COLO829 (cell line): Measurements from ENCODE around the gene C10orf143.
A peak's percentile ranks its signal among the peaks of the same experiment; 100 is the strongest.

ENCODE experiments used
- DNase-seq: peaks from one replicate; pipeline ENCODE4 v3.0.0; 2012; ENCODE audit warnings: low spot score

Gene C10orf143

GRCh38 chr10:130052193-130052592 lies 58.4 kb downstream of the C10orf143 start:
- DNase-seq: no peak

- DNase-seq: no peak
Observed at GRCh38 chr10:130050721-130051120, 59.9 kb downstream of the C10orf143 start.

DNA sequence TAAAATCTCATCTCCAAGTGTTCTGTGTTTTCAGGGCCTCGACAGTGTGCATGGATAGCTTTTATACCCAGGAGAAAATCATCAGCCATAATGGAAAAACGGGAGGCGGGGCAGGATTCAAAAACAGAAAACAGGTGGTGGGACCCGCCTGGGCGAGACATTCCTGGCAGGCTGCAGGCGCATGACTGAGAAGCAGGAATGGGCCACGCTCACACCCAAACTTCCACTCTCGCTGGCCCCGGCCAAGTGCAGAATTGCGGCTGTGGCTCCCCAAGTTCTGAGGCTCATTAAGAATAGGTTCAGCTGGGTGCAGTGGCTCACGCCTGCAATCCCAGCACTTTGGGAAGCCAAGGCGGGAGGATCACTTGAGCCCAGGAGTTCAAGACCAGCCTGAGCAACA lies 60.6 kb downstream of the C10orf143 start:
- no peak for DNase-seq

DNA sequence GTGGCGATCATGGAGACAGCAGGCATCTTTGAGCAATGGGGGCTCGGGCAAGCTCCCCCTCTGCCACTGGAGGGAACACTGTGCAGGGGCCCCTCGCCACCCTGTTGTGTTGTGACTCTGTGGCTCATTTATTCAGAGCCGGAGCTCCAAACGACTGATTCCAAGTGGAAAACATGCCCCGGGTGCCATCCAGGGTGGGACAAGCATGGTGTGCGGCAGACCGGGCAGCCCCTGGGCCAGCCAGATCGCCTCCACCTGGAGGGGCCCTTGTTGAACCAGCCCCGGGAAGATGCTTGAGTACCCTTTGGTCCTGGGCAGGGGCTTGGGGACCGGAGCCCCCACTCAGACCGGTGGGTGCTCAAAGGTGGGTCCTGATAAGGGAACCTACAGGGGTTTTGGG lies 61.4 kb downstream of the C10orf143 start:
- no peak for DNase-seq

DNA sequence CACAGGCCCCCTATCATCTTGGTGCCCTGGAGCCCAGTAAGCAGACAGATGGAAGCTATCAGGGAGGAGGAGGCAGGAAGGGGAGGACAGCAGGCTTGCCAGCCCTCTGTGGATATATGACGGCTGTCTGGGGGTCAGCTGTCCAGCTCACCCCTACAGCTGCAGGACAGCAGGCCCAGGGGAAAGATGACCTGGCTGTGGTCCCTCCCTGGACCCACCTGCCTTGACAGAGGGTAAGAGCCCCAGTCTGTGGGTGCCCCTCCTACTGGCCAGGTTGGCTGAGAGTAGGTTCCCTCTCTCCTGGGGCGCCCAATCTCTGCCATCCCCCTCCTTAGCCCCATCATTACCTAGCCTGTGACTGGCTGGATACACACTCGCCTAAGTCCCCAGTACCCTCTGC lies 62.5 kb downstream of the C10orf143 start:
- no peak for DNase-seq

DNA sequence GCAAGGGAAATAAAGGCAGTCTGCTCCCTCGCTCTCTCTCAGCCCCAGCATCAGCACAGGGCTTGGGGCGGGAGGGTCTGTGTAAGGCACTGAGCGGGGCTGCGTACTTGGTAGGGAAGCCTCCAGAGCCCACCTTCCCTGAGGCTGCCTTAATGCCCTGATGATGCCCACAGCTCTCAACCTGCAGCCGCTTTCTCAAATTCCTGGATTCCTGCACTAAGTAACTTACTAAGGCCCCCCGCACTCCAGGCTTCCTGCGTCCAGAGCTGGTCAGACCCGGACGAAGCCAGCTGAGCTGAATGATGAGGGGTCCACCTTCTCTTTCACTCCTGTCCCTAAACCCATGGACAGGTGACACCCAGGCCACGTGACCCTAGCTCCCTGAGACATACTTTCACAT lies 63.3 kb downstream of the C10orf143 start:
- DNase-seq: no peak

DNA sequence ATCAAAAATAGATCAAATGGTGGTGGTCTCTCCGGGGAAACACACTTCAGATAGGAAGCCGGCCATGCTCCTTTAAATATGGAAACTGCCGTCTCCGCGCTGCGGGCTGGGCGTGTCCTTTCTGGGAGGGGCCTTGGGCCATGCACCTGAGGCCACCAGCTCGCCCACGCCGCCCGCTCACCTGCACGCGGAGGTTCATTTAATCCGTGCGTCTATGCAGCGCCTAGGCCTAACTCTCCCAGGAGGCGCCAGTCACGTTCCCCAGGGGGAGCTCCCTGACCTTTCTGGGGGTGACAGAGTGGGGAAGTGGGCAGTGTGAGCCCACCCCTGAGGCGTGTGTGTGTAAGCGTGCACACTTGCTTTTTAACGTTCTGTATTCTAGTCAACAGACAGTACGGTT lies 64.0 kb downstream of the C10orf143 start:
- DNase-seq: no peak

DNA sequence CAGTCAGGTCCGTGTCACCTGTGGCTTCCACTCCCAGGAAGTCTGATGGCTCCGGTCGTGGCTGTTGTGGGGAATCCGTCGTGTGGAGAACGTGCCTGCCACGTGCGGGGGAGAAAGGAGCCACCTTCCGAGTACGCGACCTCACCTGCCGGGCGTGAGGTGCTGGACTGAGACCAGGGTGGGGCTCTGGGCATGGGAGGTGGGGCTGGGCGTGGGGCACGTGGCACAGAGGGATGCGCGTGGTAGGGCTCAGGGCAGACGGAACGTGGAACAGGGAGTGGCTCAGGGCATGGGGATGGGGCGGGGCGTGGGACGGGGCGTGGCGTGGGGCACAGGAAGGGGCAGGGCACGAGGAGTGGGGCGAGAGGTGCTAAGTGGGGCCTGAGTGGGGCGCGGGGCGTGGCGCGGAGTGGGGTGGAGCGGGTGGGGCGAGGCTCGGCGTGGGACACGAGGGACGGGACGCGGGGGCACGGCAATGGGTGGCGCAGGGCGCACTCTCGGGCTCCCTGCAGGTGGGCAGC lies 64.8 kb downstream of the C10orf143 start:
- DNase-seq: no peak

- DNase-seq: peak; percentile 8
Observed at GRCh38 chr10:130045091-130045652, 65.5 kb downstream of the C10orf143 start.

DNA sequence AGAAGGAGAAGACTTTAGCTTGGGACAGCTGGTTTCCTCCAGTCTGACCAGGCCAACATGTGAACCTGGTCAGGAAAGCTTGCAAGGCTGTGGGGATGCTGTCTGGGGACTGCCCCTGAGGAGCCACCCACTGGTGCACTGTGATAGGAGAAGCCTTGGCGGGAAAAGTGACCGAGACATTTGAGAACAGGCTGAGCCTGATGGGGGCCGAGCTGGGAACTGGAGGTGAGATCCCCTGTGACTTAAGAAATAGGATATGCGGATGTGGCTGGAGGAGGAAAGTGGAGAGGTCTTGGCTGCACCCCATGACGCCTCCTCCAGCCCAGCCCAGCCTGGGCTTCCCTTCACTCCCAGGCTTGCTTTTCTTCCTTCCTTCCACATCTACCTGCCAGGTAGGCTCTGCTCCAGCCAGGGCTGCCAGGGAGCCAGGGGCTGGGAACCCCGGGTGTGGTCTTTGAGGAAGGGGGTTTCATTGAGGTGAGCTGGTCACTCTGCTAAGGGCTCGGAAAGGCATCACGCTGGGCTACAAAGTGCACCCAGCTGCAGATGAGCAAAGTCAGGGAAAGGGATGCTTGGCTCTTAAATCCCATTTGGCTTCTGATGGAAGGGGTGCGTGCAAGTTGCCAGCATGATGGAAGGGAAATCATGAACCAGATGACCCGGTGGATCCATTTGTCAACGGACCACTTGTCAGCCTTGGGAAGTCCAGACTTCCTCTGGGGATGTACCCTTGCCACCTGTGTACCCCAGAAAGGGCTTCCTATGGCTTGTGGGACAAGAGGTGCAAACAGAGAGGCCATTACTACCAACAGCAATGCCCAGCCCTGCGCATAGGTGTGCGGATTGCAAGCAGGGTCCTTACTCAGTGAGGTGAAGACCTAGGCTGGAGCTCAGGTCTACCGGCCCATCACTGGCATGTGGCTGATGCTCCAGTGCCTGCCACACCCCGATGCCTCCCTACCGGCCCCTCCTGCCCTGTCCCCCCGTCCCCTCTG lies 66.3 kb downstream of the C10orf143 start:
- DNase-seq: no peak

GRCh38 chr10:130043491-130043890 lies 67.1 kb downstream of the C10orf143 start:
- DNase-seq: no peak

DNA sequence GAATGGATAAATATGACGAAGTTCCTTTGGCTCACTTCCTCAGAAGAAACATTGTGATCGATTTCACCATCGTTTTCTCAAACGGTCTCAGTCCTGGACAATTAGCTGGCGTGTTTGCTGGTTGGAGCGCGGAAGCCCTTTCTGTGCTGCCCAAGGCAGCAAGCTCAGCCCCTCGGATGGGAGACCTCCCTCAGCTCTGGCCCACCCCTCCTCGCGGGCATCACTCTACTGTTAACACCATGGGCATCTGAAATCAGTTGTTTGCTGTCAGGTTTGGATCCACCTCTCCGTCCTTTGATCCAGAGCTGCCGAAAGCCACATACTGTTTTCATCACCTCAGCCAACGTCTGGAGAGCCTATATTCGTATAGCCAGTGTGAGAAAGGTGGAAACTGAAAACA lies 68.2 kb downstream of the C10orf143 start:
- DNase-seq: no peak

DNA sequence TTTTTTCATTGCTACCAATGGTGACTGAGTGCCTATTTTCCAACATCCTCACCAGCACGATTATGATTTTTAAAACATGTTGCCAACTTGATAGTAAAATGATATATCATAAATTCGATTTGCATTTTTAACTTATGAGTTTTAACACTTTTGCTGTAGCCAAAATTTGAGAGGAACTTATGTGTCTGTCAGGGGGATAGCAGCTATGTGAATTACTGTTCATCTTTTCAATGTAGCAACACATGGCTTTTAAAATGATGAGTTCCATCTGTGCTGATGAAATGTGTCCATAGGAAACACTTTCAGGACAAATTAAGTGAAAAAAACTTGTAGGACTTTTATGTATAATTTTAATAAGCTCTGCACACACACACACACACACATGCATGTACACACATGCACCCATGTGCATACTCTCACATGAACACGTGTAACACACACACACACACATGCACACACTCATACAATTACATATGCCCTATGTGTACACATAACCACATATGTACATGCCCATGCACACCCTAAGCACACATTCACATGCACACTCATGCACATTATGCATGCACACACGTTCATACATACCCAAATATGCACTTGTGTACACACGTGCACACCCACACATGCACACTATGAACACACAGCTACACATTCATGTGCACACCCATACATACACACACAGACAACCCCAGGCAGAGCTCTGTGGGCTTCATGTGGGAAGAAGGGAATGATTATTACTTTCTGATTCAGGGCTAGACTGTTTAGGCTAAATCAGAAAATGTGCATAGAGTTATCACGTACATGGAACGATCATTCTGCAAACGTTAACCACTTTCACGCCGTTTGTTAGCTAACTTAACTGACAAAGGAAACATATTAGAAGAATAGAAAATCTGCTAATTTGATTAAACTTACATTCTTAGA lies 68.9 kb downstream of the C10orf143 start:
- no peak for DNase-seq

GRCh38 chr10:130040817-130041330 lies 69.8 kb downstream of the C10orf143 start:
- DNase-seq: no peak

GRCh38 chr10:130040351-130040750 lies 70.3 kb downstream of the C10orf143 start:
- no peak for DNase-seq

- no peak for DNase-seq
Observed at GRCh38 chr10:130039141-130039540, 71.5 kb downstream of the C10orf143 start.

- no peak for DNase-seq
Observed at GRCh38 chr10:130038611-130039109, 72.0 kb downstream of the C10orf143 start.

- no peak for DNase-seq
Observed at GRCh38 chr10:130038019-130038555, 72.5 kb downstream of the C10orf143 start.

DNA sequence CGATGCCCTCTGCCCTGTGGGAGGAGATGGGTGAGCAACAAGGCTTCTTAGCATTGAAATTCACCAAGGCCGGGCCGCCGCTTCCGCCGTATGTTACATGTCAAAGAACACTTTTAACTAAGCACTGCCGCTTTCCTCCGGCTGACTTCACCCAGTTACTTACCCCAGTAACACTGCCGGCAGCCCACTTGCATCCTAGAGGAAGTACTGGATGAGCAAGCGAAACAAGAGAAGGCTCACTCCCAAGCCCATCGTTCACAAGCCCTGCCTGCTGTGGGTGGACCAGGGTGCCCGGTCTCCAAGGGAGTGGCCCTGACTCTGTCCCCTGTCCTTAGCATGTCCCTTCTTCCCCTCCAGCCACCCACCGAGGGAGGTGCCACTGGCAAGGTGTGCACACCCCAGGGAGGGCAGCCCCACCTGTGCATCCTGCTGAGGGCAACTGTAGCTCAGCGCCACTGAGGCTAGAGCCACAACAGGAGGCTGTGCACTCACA lies 73.4 kb downstream of the C10orf143 start:
- no peak for DNase-seq

DNA sequence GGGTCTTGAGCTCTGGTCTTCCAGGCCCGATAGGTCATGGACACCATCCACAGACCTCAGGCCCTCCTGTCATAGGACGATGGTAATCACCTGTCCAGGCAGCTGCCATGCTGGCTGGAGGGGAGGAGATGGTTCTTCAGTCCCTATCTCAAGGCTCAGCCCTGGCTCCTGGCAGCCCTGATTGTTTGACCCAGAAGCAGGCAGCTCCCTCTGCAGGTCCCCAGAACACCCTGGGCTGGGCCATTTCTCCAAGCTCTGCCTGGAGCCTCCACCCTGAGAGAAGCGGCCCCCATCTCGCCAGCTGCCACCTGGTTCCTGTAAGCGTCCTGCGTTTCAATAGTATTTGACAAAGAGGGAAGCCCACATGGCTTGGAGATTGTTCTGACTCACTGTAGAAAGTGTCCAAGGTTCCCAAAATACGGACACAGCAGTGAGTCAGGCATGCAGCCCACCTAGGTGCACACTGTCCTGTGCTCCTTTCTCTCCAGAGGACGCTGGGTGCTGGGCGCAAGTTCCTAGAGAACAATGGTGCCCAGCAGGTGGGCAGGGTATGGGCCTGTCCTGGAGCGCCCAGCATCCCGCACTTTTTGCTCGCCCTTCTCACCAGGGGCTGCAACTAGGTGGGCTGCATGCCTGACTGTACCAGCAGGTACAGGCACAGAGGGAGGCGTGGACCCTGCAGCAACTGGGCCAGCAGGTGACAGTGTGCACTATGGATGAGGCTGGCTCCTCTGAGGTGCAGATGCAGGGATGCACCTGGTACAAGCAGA lies 74.1 kb downstream of the C10orf143 start:
- no peak for DNase-seq
